Activated CD4-positive, alpha-beta T cell treated with anti-CD3 and anti-CD28 coated beads, Interleukin-2, Interleukin-6, amounts not matched to agents 100 ng/mL and 50 ng/mL, durations not matched to agents 16 hours and 8 hours (primary cell): ENCODE measurements around the gene LIMK2.
"Not testable (repeated sequence)": the region's sequence is repeated elsewhere in the genome, so short reads cannot be mapped to it uniquely, and the experiment has no call there.

Source experiments
- DNase-seq: peaks from one replicate; pipeline ENCODE4 v3.0.0-alpha.2; 2020

Gene LIMK2

GRCh38 chr22:31295360-31295759 lies 83.3 kb downstream of the LIMK2 start:
- no peak for DNase-seq

GRCh38 chr22:31295831-31296657 lies 83.9 kb downstream of the LIMK2 start:
- DNase-seq: peak; percentile 50

- no peak for DNase-seq
Observed at GRCh38 chr22:31300896-31301295, 88.8 kb downstream of the LIMK2 start.

GRCh38 chr22:31302006-31302405 lies 89.9 kb downstream of the LIMK2 start:
- DNase-seq: no peak

- no peak for DNase-seq
Observed at GRCh38 chr22:31302537-31302936, 90.4 kb downstream of the LIMK2 start.

GRCh38 chr22:31305194-31305593 lies 93.1 kb downstream of the LIMK2 start:
- no peak for DNase-seq

GRCh38 chr22:31308181-31308580 lies 96.1 kb downstream of the LIMK2 start:
- no peak for DNase-seq

- DNase-seq: peak; percentile 65
Observed at GRCh38 chr22:31313366-31314147, 101.5 kb downstream of the LIMK2 start.

GRCh38 chr22:31314220-31314619 lies 102.1 kb downstream of the LIMK2 start:
- not testable (repeated sequence) for DNase-seq

GRCh38 chr22:31321421-31321820 lies 109.3 kb downstream of the LIMK2 start:
- no peak for DNase-seq

GRCh38 chr22:31323578-31324550 lies 111.8 kb downstream of the LIMK2 start:
- no peak for DNase-seq

- no peak for DNase-seq
Observed at GRCh38 chr22:31326877-31327276, 114.8 kb downstream of the LIMK2 start.

- DNase-seq: no peak
Observed at GRCh38 chr22:31327806-31328543, 115.9 kb downstream of the LIMK2 start.

GRCh38 chr22:31328544-31328960 lies 116.5 kb downstream of the LIMK2 start:
- no peak for DNase-seq

GRCh38 chr22:31329029-31329428 lies 116.9 kb downstream of the LIMK2 start:
- DNase-seq: no peak
